ENCODE results near the gene ZBTB5.
A peak's percentile ranks its signal among the peaks of the same experiment; 100 is the strongest.

DNA sequence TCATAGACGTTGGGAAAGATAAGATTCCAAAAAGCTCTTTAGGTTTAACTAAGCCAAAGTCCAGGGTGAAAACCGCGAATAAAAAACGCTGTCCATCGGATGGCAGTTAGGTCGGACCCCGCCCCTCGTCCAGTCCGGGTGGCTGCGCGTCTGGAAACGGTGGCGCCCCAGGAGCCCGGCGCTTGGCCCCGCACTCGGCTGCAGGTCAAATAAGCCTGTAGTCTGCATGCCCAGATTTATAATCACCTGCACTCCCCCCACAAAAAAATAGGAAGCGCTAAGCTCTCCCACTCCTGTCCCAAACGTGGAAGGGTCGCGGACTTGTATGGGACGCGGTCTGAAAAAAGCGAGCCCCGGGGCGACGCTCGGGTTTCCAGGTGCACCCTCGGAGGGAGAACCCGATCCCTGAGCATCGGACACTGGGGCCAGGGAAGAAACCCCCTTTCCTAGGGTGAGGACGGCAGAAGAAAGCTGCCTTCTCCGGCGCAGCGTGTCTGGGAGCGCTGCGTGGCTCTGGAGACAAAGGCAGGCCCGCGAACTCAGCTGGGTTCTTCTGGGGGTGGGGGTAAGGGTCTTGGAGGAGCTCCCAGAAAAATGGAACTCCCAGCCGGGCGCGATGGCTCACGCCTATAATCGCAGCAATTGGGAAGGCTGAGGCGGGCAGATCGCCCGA, 923 bp upstream of the ZBTB5 start:
- no peak for TF ChIP-seq HNF4A (conservative IDR thresholded peaks at IDR 0.05)
- TF ChIP-seq YY1 (IDR thresholded peaks at IDR 0.05), result no peak
- TF ChIP-seq EGR1 (IDR thresholded peaks at IDR 0.05; ENCODE audit: low read depth in 2 of 2), result no peak
- TF ChIP-seq, protein P1, sequence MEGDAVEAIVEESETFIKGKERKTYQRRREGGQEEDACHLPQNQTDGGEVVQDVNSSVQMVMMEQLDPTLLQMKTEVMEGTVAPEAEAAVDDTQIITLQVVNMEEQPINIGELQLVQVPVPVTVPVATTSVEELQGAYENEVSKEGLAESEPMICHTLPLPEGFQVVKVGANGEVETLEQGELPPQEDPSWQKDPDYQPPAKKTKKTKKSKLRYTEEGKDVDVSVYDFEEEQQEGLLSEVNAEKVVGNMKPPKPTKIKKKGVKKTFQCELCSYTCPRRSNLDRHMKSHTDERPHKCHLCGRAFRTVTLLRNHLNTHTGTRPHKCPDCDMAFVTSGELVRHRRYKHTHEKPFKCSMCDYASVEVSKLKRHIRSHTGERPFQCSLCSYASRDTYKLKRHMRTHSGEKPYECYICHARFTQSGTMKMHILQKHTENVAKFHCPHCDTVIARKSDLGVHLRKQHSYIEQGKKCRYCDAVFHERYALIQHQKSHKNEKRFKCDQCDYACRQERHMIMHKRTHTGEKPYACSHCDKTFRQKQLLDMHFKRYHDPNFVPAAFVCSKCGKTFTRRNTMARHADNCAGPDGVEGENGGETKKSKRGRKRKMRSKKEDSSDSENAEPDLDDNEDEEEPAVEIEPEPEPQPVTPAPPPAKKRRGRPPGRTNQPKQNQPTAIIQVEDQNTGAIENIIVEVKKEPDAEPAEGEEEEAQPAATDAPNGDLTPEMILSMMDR (IDR thresholded peaks at IDR 0.05; ENCODE audit: low read depth, low read length, missing input control), result no peak
- TF ChIP-seq, protein P2, sequence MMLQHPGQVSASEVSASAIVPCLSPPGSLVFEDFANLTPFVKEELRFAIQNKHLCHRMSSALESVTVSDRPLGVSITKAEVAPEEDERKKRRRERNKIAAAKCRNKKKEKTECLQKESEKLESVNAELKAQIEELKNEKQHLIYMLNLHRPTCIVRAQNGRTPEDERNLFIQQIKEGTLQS (IDR thresholded peaks at IDR 0.05), result no peak
- no peak for TF ChIP-seq SP1 (IDR thresholded peaks at IDR 0.05)
- TF ChIP-seq, protein P3, sequence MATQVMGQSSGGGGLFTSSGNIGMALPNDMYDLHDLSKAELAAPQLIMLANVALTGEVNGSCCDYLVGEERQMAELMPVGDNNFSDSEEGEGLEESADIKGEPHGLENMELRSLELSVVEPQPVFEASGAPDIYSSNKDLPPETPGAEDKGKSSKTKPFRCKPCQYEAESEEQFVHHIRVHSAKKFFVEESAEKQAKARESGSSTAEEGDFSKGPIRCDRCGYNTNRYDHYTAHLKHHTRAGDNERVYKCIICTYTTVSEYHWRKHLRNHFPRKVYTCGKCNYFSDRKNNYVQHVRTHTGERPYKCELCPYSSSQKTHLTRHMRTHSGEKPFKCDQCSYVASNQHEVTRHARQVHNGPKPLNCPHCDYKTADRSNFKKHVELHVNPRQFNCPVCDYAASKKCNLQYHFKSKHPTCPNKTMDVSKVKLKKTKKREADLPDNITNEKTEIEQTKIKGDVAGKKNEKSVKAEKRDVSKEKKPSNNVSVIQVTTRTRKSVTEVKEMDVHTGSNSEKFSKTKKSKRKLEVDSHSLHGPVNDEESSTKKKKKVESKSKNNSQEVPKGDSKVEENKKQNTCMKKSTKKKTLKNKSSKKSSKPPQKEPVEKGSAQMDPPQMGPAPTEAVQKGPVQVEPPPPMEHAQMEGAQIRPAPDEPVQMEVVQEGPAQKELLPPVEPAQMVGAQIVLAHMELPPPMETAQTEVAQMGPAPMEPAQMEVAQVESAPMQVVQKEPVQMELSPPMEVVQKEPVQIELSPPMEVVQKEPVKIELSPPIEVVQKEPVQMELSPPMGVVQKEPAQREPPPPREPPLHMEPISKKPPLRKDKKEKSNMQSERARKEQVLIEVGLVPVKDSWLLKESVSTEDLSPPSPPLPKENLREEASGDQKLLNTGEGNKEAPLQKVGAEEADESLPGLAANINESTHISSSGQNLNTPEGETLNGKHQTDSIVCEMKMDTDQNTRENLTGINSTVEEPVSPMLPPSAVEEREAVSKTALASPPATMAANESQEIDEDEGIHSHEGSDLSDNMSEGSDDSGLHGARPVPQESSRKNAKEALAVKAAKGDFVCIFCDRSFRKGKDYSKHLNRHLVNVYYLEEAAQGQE (IDR thresholded peaks at IDR 0.05), result peak; percentile 19
- TF ChIP-seq TAF1 (conservative IDR thresholded peaks at IDR 0.05), result peak; percentile 69
- TF ChIP-seq MAX (IDR thresholded peaks at IDR 0.05), result no peak
- no peak for TF ChIP-seq RAD21 (IDR thresholded peaks at IDR 0.05)

Measured in liver (tissue), 3 donors.